ENCODE results near the gene STX16. TPM values are rescaled to one million over a fixed set of nuclear protein-coding genes. Genes with fewer than 3 reads are reported as not detected.

STX16 gene
- total RNA-seq, 1 experiment from 2014 or later: 18.4 TPM

DNA sequence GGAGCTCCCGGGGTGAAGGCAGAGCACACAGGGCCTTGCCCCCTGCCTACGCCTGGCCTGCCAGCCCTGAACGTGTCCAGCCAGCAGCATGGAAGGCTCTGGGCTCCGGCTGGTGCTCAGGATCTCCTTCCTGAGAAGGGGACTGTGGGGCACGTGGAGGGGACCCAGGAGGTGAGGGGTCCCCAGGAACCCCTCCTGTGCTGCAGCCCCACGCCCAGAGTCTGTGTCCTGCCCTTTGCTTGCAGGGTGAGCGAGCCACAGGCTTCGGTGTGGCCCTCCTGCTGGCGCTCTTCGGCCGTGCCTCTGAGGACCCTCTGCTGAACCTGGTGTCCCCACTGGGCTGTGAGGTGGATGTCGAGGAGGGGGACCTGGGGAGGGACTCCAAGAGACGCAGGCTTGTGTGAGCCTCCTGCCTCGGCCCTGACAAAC, 63.9 kb downstream of the STX16 start:
- Histone ChIP-seq H3K4me3 (ENCODE audit: insufficient read depth, low read depth, low read length) (no peak overlapping the region), H3K36me3 (replicated peaks; ENCODE audit: control insufficient read depth, insufficient read depth, low read length) (peaks cover 2% of the 10 kb centered on the region), H3K27me3 (ENCODE audit: control insufficient read depth, insufficient read depth, low read length) (no peaks in the 10 kb centered on the region)
- peak; percentile 48 for DNase-seq

GRCh38 chr20:58715391-58715800, 64.3 kb downstream of the STX16 start:
- no peaks in the 10 kb centered on the region for H3K27me3 ChIP-seq (ENCODE audit: control insufficient read depth, insufficient read depth, low read length)
- no peak overlapping the region for H3K4me3 ChIP-seq (ENCODE audit: insufficient read depth, low read depth, low read length)
- peaks cover 2% of the 10 kb centered on the region for H3K36me3 ChIP-seq (replicated peaks; ENCODE audit: control insufficient read depth, insufficient read depth, low read length)
- DNase-seq: peak; percentile 41

- DNase-seq: peak; percentile 31
- H3K36me3 ChIP-seq (replicated peaks; ENCODE audit: control insufficient read depth, insufficient read depth, low read length): peaks cover 2% of the 10 kb centered on the region
- H3K4me3 ChIP-seq (ENCODE audit: insufficient read depth, low read depth, low read length): no peak overlapping the region
- no peaks in the 10 kb centered on the region for H3K27me3 ChIP-seq (ENCODE audit: control insufficient read depth, insufficient read depth, low read length)
Measured at GRCh38 chr20:58715801-58716475, 64.9 kb downstream of the STX16 start.

- H3K27me3 ChIP-seq (ENCODE audit: control insufficient read depth, insufficient read depth, low read length): no peaks in the 10 kb centered on the region
- no peak overlapping the region for H3K4me3 ChIP-seq (ENCODE audit: insufficient read depth, low read depth, low read length)
- peak; percentile 57 for DNase-seq
- H3K36me3 ChIP-seq (replicated peaks; ENCODE audit: control insufficient read depth, insufficient read depth, low read length): peaks cover 2% of the 10 kb centered on the region
Measured at GRCh38 chr20:58716476-58717277, 65.6 kb downstream of the STX16 start.

GRCh38 chr20:58717278-58718091, 66.4 kb downstream of the STX16 start:
- DNase-seq: peak; percentile 65
- Histone ChIP-seq H3K27me3 (ENCODE audit: control insufficient read depth, insufficient read depth, low read length) (no peaks in the 10 kb centered on the region), H3K36me3 (replicated peaks; ENCODE audit: control insufficient read depth, insufficient read depth, low read length) (peaks cover 2% of the 10 kb centered on the region), H3K4me3 (ENCODE audit: insufficient read depth, low read depth, low read length) (no peak overlapping the region)

- Histone ChIP-seq H3K27me3 (ENCODE audit: control insufficient read depth, insufficient read depth, low read length) (no peaks in the 10 kb centered on the region), H3K36me3 (replicated peaks; ENCODE audit: control insufficient read depth, insufficient read depth, low read length) (peaks cover 2% of the 10 kb centered on the region), H3K4me3 (ENCODE audit: insufficient read depth, low read depth, low read length) (no peak overlapping the region)
- peak; percentile 24 for DNase-seq
Measured at GRCh38 chr20:58718121-58718563, 67.1 kb downstream of the STX16 start.

DNA sequence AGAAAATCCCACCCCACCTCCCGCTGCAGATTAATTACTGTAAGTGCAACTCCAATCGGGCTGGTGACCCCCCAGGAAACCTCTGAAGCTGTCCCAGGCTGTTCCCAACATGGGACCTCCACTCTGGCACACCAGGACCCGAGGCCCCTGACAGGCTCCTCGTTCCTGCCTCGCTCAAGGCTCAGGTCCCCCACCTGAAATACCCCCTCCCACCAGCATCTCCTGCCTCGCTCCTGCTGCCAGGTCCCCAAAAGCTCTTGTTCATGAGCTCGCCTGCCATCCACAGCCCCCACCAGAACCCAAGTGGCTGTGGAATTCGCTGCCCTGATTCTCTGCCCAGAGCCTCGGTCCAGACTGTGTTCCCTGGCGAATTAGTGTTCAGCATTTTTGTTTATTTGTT, 67.6 kb downstream of the STX16 start:
- Histone ChIP-seq H3K4me3 (ENCODE audit: insufficient read depth, low read depth, low read length) (no peak overlapping the region), H3K36me3 (replicated peaks; ENCODE audit: control insufficient read depth, insufficient read depth, low read length) (peaks cover 2% of the 10 kb centered on the region), H3K27me3 (ENCODE audit: control insufficient read depth, insufficient read depth, low read length) (no peaks in the 10 kb centered on the region)
- peak; percentile 40 for DNase-seq

DNA sequence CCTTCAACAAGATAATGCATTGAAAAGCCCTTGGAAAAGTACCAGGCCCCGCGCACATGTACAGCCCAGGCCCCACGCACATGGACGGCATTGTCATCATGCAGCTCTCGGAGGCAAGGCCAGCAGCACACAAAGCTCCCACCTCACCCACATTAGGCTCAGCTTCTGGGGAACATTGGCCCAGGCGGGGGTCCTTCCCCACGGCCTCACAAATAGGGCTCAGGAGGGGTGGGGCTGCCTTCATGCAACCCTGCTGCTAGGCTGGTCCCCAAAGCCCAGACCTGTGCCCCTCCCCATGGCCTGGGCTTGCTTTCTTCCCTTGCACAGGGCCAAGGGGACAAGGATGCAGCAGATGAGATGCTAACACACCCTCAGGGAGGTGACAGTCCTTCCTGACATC, 68.2 kb downstream of the STX16 start:
- H3K36me3 ChIP-seq (replicated peaks; ENCODE audit: control insufficient read depth, insufficient read depth, low read length): no peaks in the 10 kb centered on the region; the same call in 1 of the 2 replicates
- H3K4me3 ChIP-seq (ENCODE audit: insufficient read depth, low read depth, low read length): no peak overlapping the region
- no peaks in the 10 kb centered on the region for H3K27me3 ChIP-seq (ENCODE audit: control insufficient read depth, insufficient read depth, low read length)
- DNase-seq: peak; percentile 34

DNA sequence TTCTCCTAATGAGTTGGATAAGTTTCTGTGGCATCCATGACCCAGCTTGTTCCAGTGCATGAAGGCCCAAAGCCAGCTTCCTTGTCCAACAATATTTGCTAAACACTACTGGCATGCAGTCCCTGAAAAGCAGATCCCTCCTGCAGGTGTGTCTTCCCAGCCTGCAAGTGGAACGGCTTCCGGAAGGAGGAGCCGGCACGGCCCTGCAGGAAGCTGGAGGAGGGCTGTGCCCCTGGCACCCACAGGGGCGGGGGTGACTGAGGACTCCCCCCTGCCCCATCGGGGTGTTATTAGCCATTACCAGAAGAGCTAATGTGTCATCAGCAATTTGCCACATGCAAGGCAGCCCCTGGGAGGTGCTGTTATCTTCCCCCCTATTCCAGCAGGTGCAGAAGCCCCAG, 68.9 kb downstream of the STX16 start:
- Histone ChIP-seq H3K27me3 (ENCODE audit: control insufficient read depth, insufficient read depth, low read length) (no peaks in the 10 kb centered on the region), H3K36me3 (replicated peaks; ENCODE audit: control insufficient read depth, insufficient read depth, low read length) (no peaks in the 10 kb centered on the region), H3K4me3 (ENCODE audit: insufficient read depth, low read depth, low read length) (no peak overlapping the region)
- peak; percentile 70 for DNase-seq

GRCh38 chr20:58720890-58721289, 69.8 kb downstream of the STX16 start:
- no peaks in the 10 kb centered on the region for H3K36me3 ChIP-seq (replicated peaks; ENCODE audit: control insufficient read depth, insufficient read depth, low read length)
- peak; percentile 20 for DNase-seq

GRCh38 chr20:58721951-58722778, 71.1 kb downstream of the STX16 start:
- DNase-seq: peak; percentile 23
- no peaks in the 10 kb centered on the region for H3K27me3 ChIP-seq (ENCODE audit: control insufficient read depth, insufficient read depth, low read length)
- no peaks in the 10 kb centered on the region for H3K36me3 ChIP-seq (replicated peaks; ENCODE audit: control insufficient read depth, insufficient read depth, low read length)
- no peak overlapping the region for H3K4me3 ChIP-seq (ENCODE audit: insufficient read depth, low read depth, low read length)

More at GRCh38 chr20:58720890-58721289, 69.8 kb downstream of the STX16 start:
- H3K4me3 ChIP-seq (ENCODE audit: insufficient read depth, low read depth, low read length): no peak overlapping the region
- no peaks in the 10 kb centered on the region for H3K27me3 ChIP-seq (ENCODE audit: control insufficient read depth, insufficient read depth, low read length)

DNA sequence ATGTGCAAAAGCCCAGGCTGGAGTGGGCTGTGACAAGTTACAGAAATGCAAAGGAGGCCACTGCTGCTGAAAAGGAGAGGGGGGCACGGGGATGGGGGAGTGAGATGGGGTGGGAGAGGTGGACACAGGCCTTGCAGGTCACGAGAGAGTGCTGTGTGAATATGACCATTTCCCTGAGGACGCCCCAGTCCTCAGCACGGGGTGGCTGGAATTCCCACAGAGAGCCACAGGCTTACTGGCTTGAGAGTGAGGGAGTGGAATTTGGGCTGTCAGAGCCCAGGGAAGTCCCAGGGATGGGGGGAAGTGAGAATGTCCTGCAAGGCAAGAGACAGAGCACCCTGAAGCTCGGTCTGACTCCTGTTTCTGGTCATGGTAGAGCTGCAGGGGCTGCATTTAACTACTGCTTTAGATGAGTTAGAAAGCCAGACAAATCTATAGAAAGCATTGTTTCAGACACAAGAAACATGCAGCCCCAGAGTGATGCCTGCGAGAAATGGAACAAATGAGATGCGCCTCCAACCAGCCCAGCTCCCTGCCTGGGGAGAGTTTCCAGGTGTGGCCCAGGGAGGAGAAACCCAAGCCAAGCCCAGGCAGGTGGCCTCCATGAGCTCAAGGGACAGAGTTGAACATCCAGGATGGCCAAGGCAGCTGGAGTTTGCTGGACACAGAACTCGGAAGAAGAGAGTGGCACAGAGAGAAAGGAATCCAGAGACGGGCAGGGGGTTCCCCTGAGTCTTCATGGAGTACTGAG, 72.0 kb downstream of the STX16 start:
- peak; percentile 39 for DNase-seq
- Histone ChIP-seq H3K4me3 (ENCODE audit: insufficient read depth, low read depth, low read length) (no peak overlapping the region), H3K36me3 (replicated peaks; ENCODE audit: control insufficient read depth, insufficient read depth, low read length) (no peaks in the 10 kb centered on the region), H3K27me3 (ENCODE audit: control insufficient read depth, insufficient read depth, low read length) (no peaks in the 10 kb centered on the region)

DNA sequence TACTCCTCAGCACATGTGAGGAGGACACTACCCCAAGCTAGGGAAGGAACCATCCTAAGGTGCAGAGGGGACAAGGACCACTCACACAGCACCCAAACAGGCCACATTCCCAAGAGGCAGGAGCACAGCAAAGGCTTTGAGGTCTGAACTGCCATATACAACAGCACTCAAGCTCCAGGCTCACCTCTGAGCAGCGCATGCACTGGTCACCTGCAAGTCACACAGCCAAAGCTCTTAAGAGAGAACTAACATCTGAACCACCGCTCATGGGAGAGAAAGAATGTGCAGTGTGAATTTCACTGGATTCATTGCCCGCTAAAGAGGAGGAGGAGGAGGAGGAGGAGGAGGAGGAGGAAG, 72.5 kb downstream of the STX16 start:
- DNase-seq: no peak

More for the DNA sequence above, 72.5 kb downstream of the STX16 start:
- no peaks in the 10 kb centered on the region for H3K27me3 ChIP-seq (ENCODE audit: control insufficient read depth, insufficient read depth, low read length)
- H3K4me3 ChIP-seq (ENCODE audit: insufficient read depth, low read depth, low read length): no peak overlapping the region
- H3K36me3 ChIP-seq (replicated peaks; ENCODE audit: control insufficient read depth, insufficient read depth, low read length): no peaks in the 10 kb centered on the region
